CD4-positive, alpha-beta T cell treated with Interleukin-10 for 1 hour (primary cell): Measurements from ENCODE around the gene GALNT11.
"Not testable (repeated sequence)": the region's sequence is repeated elsewhere in the genome, so short reads cannot be mapped to it uniquely, and the experiment has no call there.

Experiments used
- DNase-seq: peaks from one replicate; pipeline ENCODE4 v3.0.0-alpha.2; 2020

Gene GALNT11

DNA sequence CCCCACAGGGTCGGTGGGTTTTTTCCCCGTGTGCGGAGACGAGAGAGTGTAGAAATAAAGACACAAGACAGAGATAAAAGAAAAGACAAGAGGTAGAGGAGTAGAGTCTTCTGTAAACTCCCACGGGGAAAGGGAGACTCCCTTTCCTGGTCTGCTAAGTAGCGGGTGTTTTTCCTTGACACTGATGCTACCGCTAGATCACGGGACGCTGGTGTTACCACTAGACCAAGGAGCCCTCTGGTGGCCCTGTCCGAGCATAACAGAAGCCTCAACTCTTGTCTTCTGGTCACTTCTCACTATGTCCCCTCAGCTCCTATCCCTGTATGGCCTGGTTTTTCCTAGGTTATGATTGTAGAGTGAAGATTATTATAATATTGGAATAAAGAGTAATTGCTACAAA lies 4.6 kb downstream of the GALNT11 start:
- DNase-seq: peak; percentile 9

GRCh38 chr7:152030639-152031038 lies 5.2 kb downstream of the GALNT11 start:
- DNase-seq: not testable (repeated sequence)

GRCh38 chr7:152035817-152036216 lies 10.3 kb downstream of the GALNT11 start:
- no peak for DNase-seq

DNA sequence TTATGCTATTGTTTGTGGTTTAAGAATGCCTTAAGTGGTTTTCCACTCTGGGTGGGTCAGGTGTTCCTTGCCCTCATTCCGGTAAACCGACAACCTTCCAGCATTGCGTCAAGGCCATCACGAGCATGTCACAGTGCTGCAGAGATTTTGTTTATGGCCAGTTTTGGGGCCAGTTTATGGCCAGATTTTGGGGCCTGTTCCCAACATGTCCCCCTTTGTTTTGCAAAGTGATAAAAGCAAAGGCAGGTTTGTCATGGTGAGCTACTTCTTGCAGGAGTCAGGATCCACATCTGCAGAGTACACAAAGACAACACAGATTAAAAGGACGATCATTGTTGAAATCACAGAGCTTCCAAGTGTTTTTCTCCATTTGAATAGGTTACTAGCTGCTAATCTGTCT lies 12.9 kb downstream of the GALNT11 start:
- DNase-seq: not testable (repeated sequence)

DNA sequence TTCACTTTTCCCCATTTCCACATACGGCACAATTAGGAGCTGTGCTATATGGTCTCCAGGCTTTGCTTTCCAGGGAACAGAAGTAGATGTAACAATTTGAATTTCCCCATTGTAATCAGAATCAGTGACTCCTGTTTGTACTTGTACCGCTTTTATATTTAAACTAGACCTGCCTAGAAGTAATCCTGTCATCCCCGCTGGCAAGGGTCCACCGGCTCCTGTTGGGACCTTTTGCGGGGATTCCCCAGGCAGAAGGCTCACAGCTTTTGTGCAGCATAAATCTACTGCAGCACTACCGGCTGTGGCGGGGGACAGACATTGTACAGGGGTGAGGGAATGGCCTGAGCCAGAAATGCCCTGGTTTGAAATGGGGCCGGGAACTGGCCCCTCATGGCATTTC lies 17.6 kb downstream of the GALNT11 start:
- DNase-seq: not testable (repeated sequence)

GRCh38 chr7:152044909-152045308 lies 19.4 kb downstream of the GALNT11 start:
- DNase-seq: not testable (repeated sequence)

DNA sequence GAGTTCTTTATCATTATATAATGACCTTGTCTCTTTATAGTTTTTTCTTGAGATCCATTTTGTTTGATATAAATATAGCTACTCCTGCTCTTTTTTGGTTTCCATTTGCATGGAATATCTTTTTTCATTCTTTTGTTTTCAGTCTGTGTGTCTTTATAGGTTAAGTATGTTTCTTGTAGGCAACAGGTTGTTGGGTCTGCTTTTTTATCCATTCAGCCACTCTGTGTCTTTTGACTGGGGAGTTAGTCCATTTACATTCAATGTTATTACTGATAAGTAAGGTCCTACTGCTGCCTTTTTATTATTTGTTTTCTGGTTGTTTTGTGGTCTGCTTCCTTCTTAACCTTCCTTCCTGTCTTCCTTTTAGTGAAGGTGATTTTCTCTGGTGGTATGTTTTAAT lies 21.1 kb downstream of the GALNT11 start:
- DNase-seq: no peak

- no peak for DNase-seq
Measured at GRCh38 chr7:152048051-152048450, 22.6 kb downstream of the GALNT11 start.

DNA sequence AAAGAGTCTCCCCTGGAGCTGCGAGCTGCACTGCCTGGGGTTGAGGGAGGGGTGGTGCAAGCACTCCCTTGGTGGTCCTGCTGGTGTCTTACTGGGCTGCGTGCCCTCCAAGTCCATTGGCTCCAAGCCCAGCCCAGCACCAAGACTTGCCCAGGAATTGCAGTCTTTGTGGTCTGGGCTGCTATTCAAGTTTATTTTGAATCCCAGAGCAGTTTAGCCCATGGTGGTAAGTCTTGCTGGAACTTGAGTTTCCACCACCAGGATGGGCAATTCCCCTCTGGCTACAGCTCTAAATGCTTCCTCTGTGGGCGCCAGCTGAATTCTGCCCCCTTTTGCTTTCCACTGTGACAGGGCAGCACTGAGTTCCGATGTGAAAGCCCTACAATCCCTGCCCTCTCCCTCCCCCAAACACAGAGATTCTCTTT lies 25.1 kb downstream of the GALNT11 start:
- no peak for DNase-seq

DNA sequence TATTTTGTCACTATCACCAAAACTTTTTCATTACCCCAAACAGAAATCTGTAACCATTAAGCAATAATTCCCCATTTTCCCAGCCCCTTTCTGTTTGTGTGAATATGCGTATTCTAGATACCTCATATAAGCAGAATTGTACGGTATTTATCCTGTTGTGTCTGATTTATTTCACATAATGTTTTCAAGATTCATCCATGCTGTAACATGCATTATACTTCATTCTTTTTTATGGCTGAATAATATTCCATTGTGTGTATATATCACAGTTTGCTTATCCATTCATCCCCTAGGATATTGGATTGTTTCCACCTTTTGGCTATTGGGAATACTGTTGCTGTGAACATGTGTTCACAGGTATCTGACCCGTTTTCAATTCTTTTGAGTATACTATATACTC lies 26.5 kb downstream of the GALNT11 start:
- no peak for DNase-seq

GRCh38 chr7:152052771-152053170 lies 27.3 kb downstream of the GALNT11 start:
- no peak for DNase-seq

- DNase-seq: no peak
Measured at GRCh38 chr7:152054367-152055230, 29.1 kb downstream of the GALNT11 start.

GRCh38 chr7:152056621-152057274 lies 31.3 kb downstream of the GALNT11 start:
- DNase-seq: no peak

DNA sequence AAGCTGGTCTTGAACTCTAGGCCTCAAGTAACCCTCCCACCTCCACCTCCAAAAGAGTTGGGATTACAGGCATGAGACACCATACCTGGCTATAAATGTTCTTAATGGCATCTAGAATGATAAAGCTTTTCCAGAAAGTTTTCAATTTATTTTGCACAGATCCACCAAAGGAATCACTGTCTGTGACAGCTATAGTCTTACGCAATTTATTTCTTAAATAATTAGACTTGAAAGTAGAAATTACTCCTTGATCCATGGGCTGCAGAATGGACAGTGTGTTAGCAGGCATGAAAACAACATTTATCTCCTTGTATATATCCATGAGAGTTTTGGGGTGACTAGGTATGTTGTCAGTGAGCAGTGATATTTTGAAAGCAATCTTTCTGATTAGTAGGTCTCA lies 33.8 kb downstream of the GALNT11 start:
- no peak for DNase-seq

DNA sequence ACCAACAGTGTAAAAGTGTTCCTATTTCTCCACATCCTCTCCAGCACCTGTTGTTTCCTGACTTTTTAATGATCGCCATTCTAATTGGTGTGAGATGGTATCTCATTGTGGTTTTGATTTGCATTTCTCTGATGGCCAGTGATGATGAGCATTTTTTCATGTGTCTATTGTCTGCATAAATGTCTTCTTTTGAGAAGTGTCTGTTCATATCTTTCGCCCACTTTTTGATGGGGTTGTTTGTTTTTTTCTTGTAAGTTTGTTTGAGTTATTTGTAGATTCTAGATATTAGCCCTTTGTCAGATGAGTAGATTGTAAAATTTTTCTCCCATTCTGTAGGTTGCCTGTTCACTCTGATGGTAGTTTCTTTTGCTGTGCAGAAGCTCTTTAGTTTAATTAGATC lies 35.6 kb downstream of the GALNT11 start:
- not testable (repeated sequence) for DNase-seq

DNA sequence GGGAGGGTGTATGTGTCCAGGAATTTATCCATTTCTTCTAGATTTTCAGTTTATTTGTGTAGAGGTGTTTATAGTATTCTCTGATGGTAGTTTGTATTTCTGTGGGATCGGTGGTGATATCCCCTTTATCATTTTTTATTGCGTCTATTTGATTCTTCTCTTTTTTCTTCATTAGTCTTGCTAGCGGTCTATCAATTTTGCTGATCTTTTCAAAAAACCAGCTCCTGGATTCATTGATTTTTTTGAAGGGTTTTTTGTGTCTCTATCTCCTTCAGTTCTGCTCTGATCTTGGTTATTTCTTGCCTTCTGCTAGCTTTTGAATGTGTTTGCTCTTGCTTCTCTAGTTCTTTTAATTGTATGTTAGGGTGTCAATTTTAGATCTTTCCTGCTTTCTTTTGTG lies 37.7 kb downstream of the GALNT11 start:
- DNase-seq: not testable (repeated sequence)

- DNase-seq: not testable (repeated sequence)
Measured at GRCh38 chr7:152063821-152064220, 38.3 kb downstream of the GALNT11 start.

GRCh38 chr7:152065800-152066344 lies 40.4 kb downstream of the GALNT11 start:
- not testable (repeated sequence) for DNase-seq

DNA sequence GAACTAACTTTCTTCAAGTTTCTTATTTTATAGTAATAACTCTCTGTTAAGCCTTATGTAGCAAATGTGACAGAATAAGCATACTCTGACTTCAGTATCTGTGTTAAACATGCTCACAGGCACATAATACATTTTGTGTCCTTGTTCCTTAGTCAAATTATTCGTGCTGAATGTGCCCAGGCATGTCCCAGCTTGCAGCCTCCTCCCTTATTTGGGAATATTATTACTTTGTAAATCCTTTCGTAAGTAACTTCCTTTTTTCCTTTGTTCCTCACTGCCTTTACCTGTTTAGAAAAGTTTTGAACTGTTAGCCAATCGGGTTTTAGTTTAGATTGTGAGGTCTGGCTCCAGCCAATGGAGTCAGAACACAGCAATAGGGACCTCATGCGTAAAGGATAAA lies 46.9 kb downstream of the GALNT11 start:
- DNase-seq: no peak

DNA sequence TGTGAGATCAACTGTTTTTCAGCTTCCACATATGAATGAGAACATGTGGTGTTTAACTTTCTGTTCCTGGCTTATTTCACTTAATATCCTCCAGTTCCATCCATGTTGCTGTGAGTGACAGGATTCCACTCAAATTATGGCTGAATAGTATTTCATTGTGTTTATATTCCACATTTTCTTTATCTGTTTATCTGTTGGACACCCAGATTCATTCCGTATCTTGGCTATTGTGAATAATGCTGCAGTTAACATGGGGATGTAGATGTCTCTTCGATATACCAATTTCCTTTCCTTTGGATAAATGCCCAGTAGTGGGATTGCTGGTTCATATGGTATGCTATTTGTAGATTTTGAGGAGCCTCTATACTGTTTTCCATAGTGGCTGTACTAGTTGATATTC lies 47.9 kb downstream of the GALNT11 start:
- DNase-seq: no peak

DNA sequence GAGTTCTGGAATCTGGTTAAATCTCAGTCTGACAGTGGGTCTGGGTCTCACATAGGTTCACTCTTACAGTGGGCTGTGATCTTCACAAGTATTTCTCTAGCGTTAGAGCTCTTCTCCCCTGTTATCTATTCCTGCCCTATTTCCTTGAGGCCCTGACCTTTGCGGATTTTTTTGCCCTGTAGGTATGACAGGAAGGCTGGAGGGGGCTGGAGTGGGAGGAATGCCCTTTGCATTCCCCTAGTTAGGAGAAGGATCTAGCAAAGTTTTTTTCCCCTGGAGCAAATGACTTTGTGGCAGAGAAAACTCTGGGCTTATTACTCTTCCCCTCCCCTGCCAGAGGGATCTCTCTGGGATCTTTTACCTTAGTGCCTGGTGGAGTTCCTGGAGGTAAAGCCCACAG lies 49.2 kb downstream of the GALNT11 start:
- no peak for DNase-seq

- not testable (repeated sequence) for DNase-seq
Measured at GRCh38 chr7:152075379-152075778, 49.9 kb downstream of the GALNT11 start.

- peak; percentile 15 for DNase-seq
Measured at GRCh38 chr7:152076324-152076821, 50.9 kb downstream of the GALNT11 start.
